Central memory CD4-positive, alpha-beta T cell (primary cell): ENCODE data around the gene TBCB.
A peak's percentile ranks its signal among the peaks of the same experiment; 100 is the strongest.
"Not testable (repeated sequence)": the region's sequence is repeated elsewhere in the genome, so short reads cannot be mapped to it uniquely, and the experiment has no call there.

ENCODE experiments used
- DNase-seq: peaks from one replicate; pipeline ENCODE4 v3.0.0; 2022

The TBCB gene

GRCh38 chr19:36139473-36140303 is 24.4 kb downstream of the TBCB start, which contains the start of gene CAPNS1:
TSS of gene CAPNS1 (plus strand) at chr19:36140066. CDS start at chr19:36141012, 946 bp downstream.
- peak; percentile 84 for DNase-seq

- no peak for DNase-seq
Observed at GRCh38 chr19:36140304-36141038, 25.2 kb downstream of the TBCB start.

GRCh38 chr19:36141039-36141927 is 26.0 kb downstream of the TBCB start:
- DNase-seq: peak; percentile 88

GRCh38 chr19:36142046-36142445 is 26.8 kb downstream of the TBCB start:
- no peak for DNase-seq

- no peak for DNase-seq
Observed at GRCh38 chr19:36142496-36142895, 27.2 kb downstream of the TBCB start.

GRCh38 chr19:36144624-36145023 is 29.4 kb downstream of the TBCB start:
- no peak for DNase-seq

- DNase-seq: no peak
Observed at GRCh38 chr19:36149673-36150406, 34.6 kb downstream of the TBCB start.

GRCh38 chr19:36150586-36150985 is 35.3 kb downstream of the TBCB start:
- no peak for DNase-seq

- no peak for DNase-seq
Observed at GRCh38 chr19:36151144-36152018, 36.1 kb downstream of the TBCB start.

GRCh38 chr19:36152019-36152351 is 36.7 kb downstream of the TBCB start:
- DNase-seq: no peak

GRCh38 chr19:36152352-36153091 is 37.3 kb downstream of the TBCB start, which contains the start of gene COX7A1:
TSS of gene COX7A1 (minus strand) at chr19:36152447. CDS start at chr19:36152407, 40 bp downstream.
- DNase-seq: no peak

- DNase-seq: no peak
Observed at GRCh38 chr19:36153126-36153525, 37.9 kb downstream of the TBCB start.

GRCh38 chr19:36160821-36161596 is 45.7 kb downstream of the TBCB start:
- no peak for DNase-seq

GRCh38 chr19:36163813-36164212 is 48.5 kb downstream of the TBCB start:
- no peak for DNase-seq

GRCh38 chr19:36169084-36169760 is 54.0 kb downstream of the TBCB start:
- DNase-seq: no peak

GRCh38 chr19:36172852-36173251 is 57.6 kb downstream of the TBCB start:
- DNase-seq: no peak

GRCh38 chr19:36173846-36174245 is 58.6 kb downstream of the TBCB start:
- not testable (repeated sequence) for DNase-seq
